Esophagus muscularis mucosa (tissue), 4 donors: Measurements from ENCODE around the gene C14orf119. TPM values are rescaled to one million over a fixed set of nuclear protein-coding genes. Genes with fewer than 3 reads are reported as not detected.

Source experiments
- DNase-seq: peaks from one replicate; pipeline ENCODE4 v3.0.0-alpha.2; 2017; ENCODE audit errors: extremely low spot score
- H3K27ac ChIP-seq, 4 donors: fragments of 200-600 bp; sonication (generic); replicated peaks in 1 of 4; 1 replicate in 3 of 4; 2 replicates in 1 of 4; pipeline ENCODE4 v1.5.1; 2016 to 2019; ENCODE audit warnings: mild to moderate bottlenecking in 1 of 4
- H3K27me3 ChIP-seq, 4 donors: fragments of 200-600 bp; sonication (generic); one replicate each; pipeline versions ENCODE4 v1.5.1 to v1.6.0; 2016 to 2019
- H3K36me3 ChIP-seq, 4 donors: fragments of 200-600 bp; sonication (generic); one replicate each; pipeline ENCODE4 v1.5.1; 2016 to 2019
- H3K4me1 ChIP-seq, 4 donors: fragments of 200-600 bp; sonication (generic); one replicate each; pipeline ENCODE4 v1.5.1; 2016 to 2019
- H3K4me3 ChIP-seq, 4 donors: fragments of 200-600 bp; sonication (generic); 1 replicate in 2 of 4; 2 replicates in 2 of 4; pipeline ENCODE4 v1.5.1; 2016 to 2019; ENCODE audit warnings: mild to moderate bottlenecking in 4 of 4, moderate library complexity in 1 of 4
- H3K9me3 ChIP-seq, 4 donors: fragments of 200-600 bp; sonication (generic); 1 replicate in 3 of 4; 2 replicates in 1 of 4; pipeline ENCODE4 v1.5.1; 2016 to 2019
- EP300 ChIP-seq: sonication (generic); formaldehyde crosslinking; IDR thresholded peaks from one replicate; pipeline ENCODE4 v1.6.1; 2017; ENCODE audit warnings: antibody characterized with exemption
- POLR2A ChIP-seq: fragments of 450-650 bp; IDR thresholded peaks from one replicate; pipeline ENCODE4 v1.6.1; 2017; ENCODE audit warnings: antibody characterized with exemption, moderate library complexity, mild to moderate bottlenecking, low read depth
- POLR2AphosphoS5 ChIP-seq, 2 donors: sonication (generic); formaldehyde crosslinking; IDR thresholded peaks; one replicate each; pipeline ENCODE4 v1.6.1; 2017; ENCODE audit warnings: antibody characterized with exemption in 2 of 2
- WGBS: methylation state at CpG from one replicate; pipeline ENCODE4 v1.1.5; 2018; 5-methylcytosine and 5-hydroxymethylcytosine counted together
- intact Hi-C: fragments of 100-400 bp; cut with DNase I; formaldehyde crosslinking; loops from one replicate; pipeline ENCODE4 v1.15.1; 2023
- total RNA-seq, 4 donors: library from RNA; depleted of rRNA; stranded (reverse); fragments of >200 nt; gene quantifications; one replicate each; pipeline versions ENCODE4 v1.1.0 to v1.2.1, GENCODE V29; 2016
- TF ChIP-seq, protein P1 (sequence below), 3 experiments: fragments of 200-600 bp in 2 of 3; fragments of 450-650 bp in 1 of 3; sonication (generic) in 2 of 3; IDR thresholded peaks; one replicate each; pipeline ENCODE4 v1.5.1; 2017 to 2019; ENCODE audit warnings: antibody characterized with exemption in 3 of 3, mild to moderate bottlenecking in 2 of 3, moderate library complexity in 1 of 3

Gene C14orf119
- total RNA-seq, 4 donors from 2014 or later, result 21.2 to 42.5 (median 34.0) TPM

DNA sequence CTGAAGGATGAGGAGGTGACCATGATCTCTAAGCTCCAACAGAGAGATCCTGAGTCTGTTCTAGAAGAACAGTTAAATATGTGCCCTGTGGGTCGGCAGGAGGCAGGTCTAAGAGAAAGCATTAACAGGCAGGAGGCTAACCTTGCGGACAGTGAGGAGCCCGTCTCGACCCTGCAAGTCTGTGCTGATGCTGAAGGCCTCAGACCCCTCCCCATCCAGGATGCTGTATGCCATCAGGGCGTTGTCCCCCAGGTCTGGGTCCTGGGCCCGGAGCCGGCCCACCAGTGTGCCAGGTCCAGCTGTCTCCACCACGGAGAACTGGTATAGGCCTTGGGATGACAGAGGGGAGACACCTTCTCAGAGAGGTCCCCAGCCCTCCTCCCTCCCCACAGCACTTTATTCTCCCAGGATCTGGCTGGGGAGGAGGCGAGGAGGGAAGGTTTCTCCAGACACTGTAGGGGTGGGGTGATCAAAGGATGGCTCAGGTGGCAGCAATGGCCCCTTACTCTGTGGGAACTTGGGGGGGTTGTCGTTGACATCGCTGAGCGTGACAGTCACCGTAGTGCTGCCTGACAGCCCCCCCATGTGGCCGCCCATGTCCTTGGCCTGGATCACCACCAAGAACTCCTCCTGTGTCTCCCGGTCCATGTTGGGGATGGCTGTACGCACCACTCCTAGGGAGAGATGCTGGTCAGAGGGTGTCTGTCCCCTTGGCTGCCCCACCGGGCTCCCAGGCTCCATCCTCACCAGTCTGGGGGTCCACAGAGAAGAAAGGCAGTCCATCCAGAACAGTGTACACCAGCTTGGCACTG, 41.1 kb upstream of the C14orf119 start:
- 83% methylated on average over 9 of the region's 17 CpGs for WGBS
- Histone ChIP-seq H3K27ac (no peak overlapping the region), H3K4me3 (no peak overlapping the region), H3K9me3 (no peaks in the 10 kb centered on the region), H3K27me3 (no peaks in the 10 kb centered on the region), H3K36me3 (peaks cover 6 to 11% (median 8%) of the 10 kb centered on the region in 4 donors), H3K4me1 (peaks cover 11 to 31% (median 25%) of the 10 kb centered on the region in 4 donors)
- intact Hi-C loops, result loop anchor here (1.0 kb wide), 1 partner anchor 65 kb away; no protein-coding TSS in a partner anchor
- no peak for DNase-seq
- TF ChIP-seq, protein P1, sequence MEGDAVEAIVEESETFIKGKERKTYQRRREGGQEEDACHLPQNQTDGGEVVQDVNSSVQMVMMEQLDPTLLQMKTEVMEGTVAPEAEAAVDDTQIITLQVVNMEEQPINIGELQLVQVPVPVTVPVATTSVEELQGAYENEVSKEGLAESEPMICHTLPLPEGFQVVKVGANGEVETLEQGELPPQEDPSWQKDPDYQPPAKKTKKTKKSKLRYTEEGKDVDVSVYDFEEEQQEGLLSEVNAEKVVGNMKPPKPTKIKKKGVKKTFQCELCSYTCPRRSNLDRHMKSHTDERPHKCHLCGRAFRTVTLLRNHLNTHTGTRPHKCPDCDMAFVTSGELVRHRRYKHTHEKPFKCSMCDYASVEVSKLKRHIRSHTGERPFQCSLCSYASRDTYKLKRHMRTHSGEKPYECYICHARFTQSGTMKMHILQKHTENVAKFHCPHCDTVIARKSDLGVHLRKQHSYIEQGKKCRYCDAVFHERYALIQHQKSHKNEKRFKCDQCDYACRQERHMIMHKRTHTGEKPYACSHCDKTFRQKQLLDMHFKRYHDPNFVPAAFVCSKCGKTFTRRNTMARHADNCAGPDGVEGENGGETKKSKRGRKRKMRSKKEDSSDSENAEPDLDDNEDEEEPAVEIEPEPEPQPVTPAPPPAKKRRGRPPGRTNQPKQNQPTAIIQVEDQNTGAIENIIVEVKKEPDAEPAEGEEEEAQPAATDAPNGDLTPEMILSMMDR (IDR thresholded peaks at IDR 0.05), result peak in 1 of 3 experiments; percentile 11
- no peak for TF ChIP-seq POLR2AphosphoS5 (IDR thresholded peaks at IDR 0.05)

DNA sequence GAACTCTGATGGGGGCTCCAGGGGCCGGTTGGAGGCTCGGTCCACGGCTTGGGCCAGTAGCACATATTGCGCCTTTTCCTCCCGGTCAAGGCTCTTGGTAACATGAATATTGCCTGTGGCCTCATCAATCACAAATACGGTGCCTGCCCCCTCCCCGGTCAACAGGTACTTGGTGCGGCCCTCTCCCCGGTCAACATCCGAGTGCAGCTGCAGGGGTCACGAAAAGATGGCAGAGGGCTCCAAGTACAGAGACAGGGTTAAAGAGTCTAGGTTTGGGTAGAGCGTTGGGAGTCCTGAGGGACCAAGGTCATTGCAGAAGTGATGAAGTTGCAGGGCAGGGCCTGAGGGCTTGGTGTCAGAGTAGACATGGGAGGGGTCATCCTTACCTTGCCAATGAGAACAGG, 40.2 kb upstream of the C14orf119 start:
- no peaks in the 10 kb centered on the region for H3K9me3 ChIP-seq
- no peak overlapping the region for H3K27ac ChIP-seq
- intact Hi-C loops, result no loop called here
- H3K27me3 ChIP-seq, result no peaks in the 10 kb centered on the region
- no peak for DNase-seq
- WGBS, result 100% methylated on average over 10 of the region's 12 CpGs
- peaks cover 14 to 20% (median 17%) of the 10 kb centered on the region in 4 donors for H3K36me3 ChIP-seq
- H3K4me1 ChIP-seq, result peaks cover 11 to 31% (median 25%) of the 10 kb centered on the region in 4 donors
- TF ChIP-seq, protein P1 (IDR thresholded peaks at IDR 0.05), result no peak
- no peak for TF ChIP-seq POLR2AphosphoS5 (IDR thresholded peaks at IDR 0.05)
- no peak for TF ChIP-seq POLR2A
- TF ChIP-seq EP300, result no peak
- H3K4me3 ChIP-seq, result no peak overlapping the region

DNA sequence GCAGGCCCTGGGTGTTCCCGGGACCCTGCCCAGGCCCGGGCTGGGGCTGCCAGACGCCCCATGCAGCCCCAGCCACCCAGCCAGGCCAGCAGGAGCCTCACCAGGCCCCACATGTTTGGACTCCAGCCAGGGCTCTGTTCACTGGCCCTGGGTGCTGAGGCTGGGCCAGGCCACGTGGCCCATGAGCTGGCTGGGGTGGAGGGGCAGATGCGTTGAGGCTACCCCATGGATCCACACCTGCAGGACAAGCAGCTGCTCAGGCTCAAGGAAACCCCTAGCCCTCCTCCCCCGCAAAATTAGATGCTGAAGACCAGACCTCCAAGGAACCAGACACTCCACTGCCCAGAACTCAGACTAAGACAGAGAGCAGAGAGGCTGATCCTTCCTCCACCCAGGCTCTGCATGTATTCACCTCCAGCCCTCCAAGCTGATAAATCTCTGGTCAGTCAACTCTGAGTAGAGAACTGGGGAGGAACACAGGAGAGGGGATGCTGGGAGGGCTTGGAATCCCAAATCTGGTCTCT, 39.6 kb upstream of the C14orf119 start:
- Histone ChIP-seq H3K4me1 (peaks cover 11 to 31% (median 25%) of the 10 kb centered on the region in 4 donors), H3K27ac (peak overlapping the region in 1 of 4 donors; percentile 82), H3K4me3 (no peak overlapping the region), H3K27me3 (no peaks in the 10 kb centered on the region), H3K9me3 (no peaks in the 10 kb centered on the region), H3K36me3 (peaks cover 19 to 25% (median 22%) of the 10 kb centered on the region in 4 donors)
- no peak for DNase-seq
- intact Hi-C loops, result no loop called here
- 100% methylated on average over 1 of the region's 6 CpGs for WGBS
- TF ChIP-seq EP300 (no peak), POLR2A (no peak), POLR2AphosphoS5 (IDR thresholded peaks at IDR 0.05) (no peak)
- TF ChIP-seq, protein P1 (IDR thresholded peaks at IDR 0.05), result no peak

DNA sequence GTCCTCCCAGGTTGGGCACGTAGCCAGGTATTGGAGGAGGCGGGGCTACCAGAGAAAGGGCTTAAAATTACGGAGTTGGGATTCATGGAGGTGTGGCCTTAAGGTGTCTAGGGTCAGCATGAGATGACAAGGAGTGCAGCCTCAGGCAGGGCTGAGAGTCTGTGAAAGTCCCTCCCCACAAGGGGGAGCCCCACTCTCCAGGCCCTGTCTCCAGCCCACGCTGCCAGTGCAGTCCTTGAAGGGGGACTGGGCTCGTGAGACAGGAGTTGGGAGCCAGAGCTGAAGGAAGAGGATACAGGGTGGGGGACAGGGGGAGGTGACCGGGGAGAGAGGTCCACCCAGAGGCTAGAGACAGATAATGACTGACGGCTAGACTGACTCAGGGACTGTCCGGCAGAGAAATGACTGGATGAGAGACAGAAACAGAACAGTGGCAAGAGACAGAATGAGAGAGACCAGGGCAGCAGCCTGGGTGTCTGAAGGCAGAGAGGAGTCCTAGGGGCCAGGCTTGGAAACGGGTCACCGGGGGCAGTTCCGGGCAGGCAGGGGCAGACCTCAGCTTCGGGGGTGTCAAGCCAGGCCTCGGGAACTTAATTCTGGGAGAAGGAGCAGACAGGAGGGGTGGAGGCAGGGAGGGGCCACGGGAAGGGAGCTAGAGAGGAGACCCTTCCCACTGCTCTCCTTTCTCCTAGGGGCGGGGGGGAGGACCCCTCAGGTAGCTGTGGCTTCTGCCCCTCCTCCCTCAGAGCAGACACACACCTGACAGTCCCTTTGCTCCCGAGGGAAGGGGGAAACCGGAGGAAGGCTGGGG, 39.0 kb upstream of the C14orf119 start:
- peak overlapping the region; percentile 61 to 81 (median 76) for H3K4me3 ChIP-seq
- H3K27me3 ChIP-seq, result no peaks in the 10 kb centered on the region
- peaks cover 26 to 32% (median 29%) of the 10 kb centered on the region in 4 donors for H3K36me3 ChIP-seq
- peak overlapping the region in 3 of 4 donors; percentile 8 to 82 (median 39) for H3K27ac ChIP-seq
- no peaks in the 10 kb centered on the region for H3K9me3 ChIP-seq
- 12% methylated on average over 17 of the region's 17 CpGs for WGBS
- DNase-seq, result no peak
- intact Hi-C loops, result no loop called here
- H3K4me1 ChIP-seq, result peaks cover 12 to 35% (median 27%) of the 10 kb centered on the region in 4 donors
- no peak for TF ChIP-seq EP300
- no peak for TF ChIP-seq POLR2A
- peak in 1 of 2 donors; percentile 28 for TF ChIP-seq POLR2AphosphoS5 (IDR thresholded peaks at IDR 0.05)
- TF ChIP-seq, protein P1 (IDR thresholded peaks at IDR 0.05), result peak; percentile 56 to 78 (median 59)
